SJSA1 (cell line): ENCODE data around the gene ANXA6. TPM values are rescaled to one million over a fixed set of nuclear protein-coding genes. Genes with fewer than 3 reads are reported as not detected.

ENCODE experiments used
- DNase-seq, 2 experiments: peaks; one replicate each; pipeline ENCODE4 v3.0.0-alpha.2; 2015 to 2020; ENCODE audit warnings: low spot score in 2 of 2, low read depth in 1 of 2
- H3K27ac ChIP-seq: fragments of 250-450 bp; sonication (Bioruptor Pico); 2 replicates; pipeline ENCODE4 v1.5.1; 2020; ENCODE audit warnings: mild to moderate bottlenecking, moderate library complexity
- H3K27me3 ChIP-seq: fragments of 250-450 bp; sonication (Bioruptor Pico); replicated peaks from 2 replicates; pipeline ENCODE4 v1.5.1; 2020; ENCODE audit warnings: mild to moderate bottlenecking, moderate library complexity
- H3K36me3 ChIP-seq: fragments of 250-450 bp; sonication (Bioruptor Pico); 2 replicates; pipeline ENCODE4 v1.5.1; 2020; ENCODE audit warnings: mild to moderate bottlenecking
- H3K4me1 ChIP-seq: fragments of 250-450 bp; sonication (Bioruptor Pico); replicated peaks from 2 replicates; pipeline ENCODE4 v1.6.1; 2021; ENCODE audit warnings: mild to moderate bottlenecking
- H3K4me3 ChIP-seq: fragments of 250-450 bp; sonication (Bioruptor Pico); 2 replicates; pipeline ENCODE4 v1.5.1; 2020; ENCODE audit warnings: mild to moderate bottlenecking
- H3K9me3 ChIP-seq: fragments of 250-450 bp; sonication (Bioruptor Pico); replicated peaks from 2 replicates; pipeline ENCODE4 v1.5.1; 2020; ENCODE audit warnings: mild to moderate bottlenecking
- total RNA-seq: library from RNA; depleted of rRNA; stranded (reverse); fragments of >200 nt; shearing (Covaris generic); gene quantifications from 2 replicates; pipeline ENCODE4 v1.2.3, GENCODE V29; 2014; rRNA removed

Gene ANXA6
- total RNA-seq, 1 experiment from 2014 or later = 616 TPM

DNA sequence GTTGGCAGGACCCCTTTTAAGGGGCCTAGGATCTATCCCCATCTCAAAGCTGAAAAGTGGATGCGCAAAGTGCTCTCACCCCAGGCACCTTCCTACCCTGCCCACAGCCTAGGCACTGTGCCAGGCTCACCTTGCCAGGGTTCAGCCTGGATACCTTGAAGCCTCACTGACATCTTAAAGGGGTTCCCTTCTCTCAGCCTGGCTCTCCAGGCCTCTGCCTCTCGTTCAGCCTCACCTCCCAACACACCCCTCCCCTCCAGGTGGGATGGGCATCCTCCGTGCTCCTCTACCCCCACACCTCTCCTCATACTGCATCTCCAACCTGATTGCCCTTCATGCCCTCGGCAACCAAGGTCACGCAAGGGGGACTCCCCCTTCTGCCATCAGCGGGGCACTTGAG is 102.2 kb downstream of the ANXA6 start:
- Histone ChIP-seq H3K27ac (no peak overlapping the region), H3K36me3 (peaks cover 96% of the 10 kb centered on the region), H3K9me3 (no peaks in the 10 kb centered on the region), H3K4me1 (peaks cover 24% of the 10 kb centered on the region), H3K27me3 (no peaks in the 10 kb centered on the region), H3K4me3 (no peak overlapping the region)
- no peak for DNase-seq

DNA sequence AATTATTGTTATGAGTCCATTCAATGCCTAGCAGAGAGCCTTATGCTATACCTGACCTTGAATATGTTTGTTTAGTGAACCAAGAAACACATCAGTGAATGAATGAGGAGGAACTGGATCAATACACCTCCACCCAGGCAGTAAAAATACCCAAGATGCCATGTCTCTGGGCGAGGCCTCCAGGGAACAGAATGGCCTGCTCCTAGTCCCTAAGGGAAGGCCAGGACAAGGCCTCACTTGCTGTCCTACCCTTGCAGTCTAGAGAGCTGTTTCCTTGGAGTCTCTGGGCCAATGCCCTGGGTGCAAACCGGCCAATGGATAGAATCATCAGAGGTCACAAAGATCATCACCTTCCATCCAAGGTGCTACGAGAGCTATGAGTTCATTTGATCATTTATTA is 102.9 kb downstream of the ANXA6 start:
- H3K9me3 ChIP-seq = no peaks in the 10 kb centered on the region
- no peaks in the 10 kb centered on the region for H3K27me3 ChIP-seq
- H3K27ac ChIP-seq = no peak overlapping the region
- H3K4me1 ChIP-seq = peaks cover 19% of the 10 kb centered on the region
- peaks cover 96% of the 10 kb centered on the region for H3K36me3 ChIP-seq
- DNase-seq = no peak
- no peak overlapping the region for H3K4me3 ChIP-seq

DNA sequence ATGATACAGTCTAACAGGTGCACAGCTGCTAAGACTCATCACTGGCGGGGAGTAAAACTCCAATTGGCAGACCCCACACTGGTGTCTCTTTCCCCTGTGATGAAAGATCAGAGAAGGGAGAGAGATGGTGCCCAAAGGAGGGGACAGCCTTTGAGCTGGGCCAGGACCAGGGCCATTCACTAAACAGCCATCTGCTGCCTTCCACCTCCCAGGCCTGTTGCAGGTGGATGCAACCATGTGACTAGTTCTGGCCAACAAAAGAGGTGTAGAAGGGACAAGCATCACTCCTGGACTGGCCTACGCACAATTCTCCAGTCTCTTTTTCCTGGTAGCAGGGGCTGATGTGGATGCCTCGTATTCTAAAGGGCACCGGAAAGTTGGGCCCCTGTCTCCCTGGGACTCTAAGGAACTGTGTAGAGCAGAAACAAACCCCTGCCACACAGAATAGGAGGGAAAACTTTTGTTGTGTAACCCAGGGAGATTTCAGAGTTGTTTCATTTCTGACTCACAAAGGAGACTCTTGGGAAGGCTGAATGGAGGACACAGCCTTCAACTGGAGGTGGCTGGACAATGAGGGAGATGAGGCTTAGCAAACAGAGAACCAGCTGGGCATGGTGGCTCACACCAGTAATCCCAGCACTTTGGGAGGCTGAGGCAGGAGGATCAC is 103.7 kb downstream of the ANXA6 start:
- DNase-seq = no peak
- Histone ChIP-seq H3K27me3 (no peaks in the 10 kb centered on the region), H3K4me3 (no peak overlapping the region), H3K9me3 (no peaks in the 10 kb centered on the region), H3K4me1 (peaks cover 19% of the 10 kb centered on the region), H3K36me3 (peaks cover 96% of the 10 kb centered on the region), H3K27ac (no peak overlapping the region)

DNA sequence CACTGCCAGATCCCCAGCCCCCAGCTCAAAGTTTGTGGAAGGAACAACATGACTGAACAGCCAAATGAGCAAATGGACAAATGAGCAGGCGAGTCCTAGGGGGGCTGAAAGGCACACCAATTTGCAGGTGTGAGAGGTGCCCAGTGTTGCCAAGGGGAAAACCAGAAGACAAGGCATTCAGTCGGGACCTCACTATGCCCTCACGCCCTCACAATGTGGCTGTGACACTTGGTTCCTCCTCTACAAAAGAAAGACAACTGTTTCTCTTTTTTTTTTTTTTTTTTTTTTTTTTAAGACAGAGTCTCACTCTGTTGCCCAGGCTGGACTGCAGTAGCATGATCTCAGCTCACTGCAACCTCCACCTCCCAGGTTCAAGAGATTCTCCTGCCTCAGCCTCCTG is 104.7 kb downstream of the ANXA6 start:
- Histone ChIP-seq H3K36me3 (peaks cover 96% of the 10 kb centered on the region), H3K27me3 (no peaks in the 10 kb centered on the region), H3K4me1 (peaks cover 19% of the 10 kb centered on the region), H3K27ac (no peak overlapping the region), H3K4me3 (no peak overlapping the region), H3K9me3 (no peaks in the 10 kb centered on the region)
- DNase-seq = no peak

DNA sequence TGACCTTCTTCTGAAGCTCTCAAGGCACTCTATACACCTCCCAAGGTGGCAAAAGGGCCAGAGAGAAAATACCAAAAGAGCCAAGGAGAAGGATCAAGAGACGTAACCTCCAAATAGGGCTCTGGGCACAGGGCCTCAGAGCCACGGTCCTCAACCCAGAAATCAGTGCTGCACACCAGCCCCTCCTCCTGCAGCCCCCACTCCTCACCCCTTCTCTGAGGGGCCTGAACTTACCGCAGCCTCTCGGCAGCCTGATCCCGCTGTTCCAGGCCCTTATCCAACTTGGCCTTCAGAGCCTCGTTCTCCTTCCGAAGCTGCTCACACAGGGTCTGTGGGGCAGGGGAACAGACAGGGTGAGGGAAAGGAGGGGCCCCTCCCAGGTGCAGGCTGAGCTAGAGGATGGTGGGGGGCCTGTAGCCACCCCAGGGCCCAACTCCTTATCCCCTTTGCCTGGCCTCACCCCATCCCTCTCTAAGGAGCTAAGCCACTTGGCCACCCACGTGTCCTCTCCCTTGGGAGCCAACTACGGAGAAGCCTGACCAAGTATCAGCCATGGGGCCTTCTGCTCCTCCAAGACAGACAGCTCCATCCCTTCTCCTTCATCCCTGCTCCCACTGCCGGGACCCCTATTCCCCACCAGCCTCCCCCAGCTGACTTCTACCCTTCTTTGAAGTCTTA is 105.5 kb downstream of the ANXA6 start:
- H3K27ac ChIP-seq = no peak overlapping the region
- peaks cover 96% of the 10 kb centered on the region for H3K36me3 ChIP-seq
- no peaks in the 10 kb centered on the region for H3K9me3 ChIP-seq
- no peak overlapping the region for H3K4me3 ChIP-seq
- no peaks in the 10 kb centered on the region for H3K27me3 ChIP-seq
- DNase-seq = no peak
- peaks cover 19% of the 10 kb centered on the region for H3K4me1 ChIP-seq

DNA sequence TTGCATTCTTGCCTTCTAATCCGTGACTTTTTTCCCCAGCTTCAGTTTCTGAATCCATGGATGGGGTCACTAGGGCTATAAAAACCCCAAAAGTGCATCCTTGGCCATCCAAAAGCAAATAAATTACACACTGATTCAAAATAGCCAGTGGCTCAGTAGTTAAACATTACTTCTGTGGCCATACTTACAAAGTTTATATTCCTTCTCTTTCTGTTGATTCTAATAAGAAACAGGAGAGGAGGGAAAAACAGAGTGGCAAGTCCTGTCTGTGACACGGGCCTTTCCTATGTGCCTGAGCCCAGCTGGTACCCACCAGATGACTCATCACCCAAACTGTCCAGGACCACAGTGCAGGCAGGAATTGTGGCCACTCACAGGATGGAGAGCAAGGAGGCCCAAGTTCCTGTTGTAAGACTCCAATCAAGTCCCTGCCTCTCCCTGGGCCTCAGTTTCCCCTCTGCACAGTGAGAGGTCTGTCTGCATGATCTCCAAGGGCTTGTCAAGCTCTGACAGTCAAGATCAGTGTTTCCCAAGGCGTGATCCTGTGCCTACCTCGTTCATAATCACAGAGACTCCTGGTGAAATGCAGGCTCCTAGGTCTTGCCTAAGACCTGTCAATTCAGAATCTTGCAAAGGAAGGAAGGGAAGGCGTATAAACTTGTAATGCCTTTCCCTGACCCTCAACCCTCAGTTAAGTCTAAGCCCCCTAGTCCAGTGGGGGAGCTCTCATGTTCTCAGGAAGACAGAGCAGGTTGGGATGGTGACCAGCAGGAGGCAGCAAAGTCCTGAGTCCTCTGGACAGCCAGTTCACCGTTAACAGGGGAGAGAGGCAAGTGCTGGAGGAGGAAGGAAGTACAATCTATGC is 106.3 kb downstream of the ANXA6 start:
- no peak overlapping the region for H3K4me3 ChIP-seq
- no peak overlapping the region for H3K27ac ChIP-seq
- peak; percentile 77 to 87 for DNase-seq
- no peaks in the 10 kb centered on the region for H3K27me3 ChIP-seq
- peaks cover 96% of the 10 kb centered on the region for H3K36me3 ChIP-seq
- peaks cover 19% of the 10 kb centered on the region for H3K4me1 ChIP-seq
- H3K9me3 ChIP-seq = no peaks in the 10 kb centered on the region

Other genes starting within 250 kb of the ANXA6 start
- gene GPX3, start 137.2 kb downstream of the ANXA6 start, total RNA-seq = 10.5 and 12.2 TPM in 2 replicates
- 263 and 296 TPM in 2 replicates for gene TNIP1, start 76.7 kb downstream of the ANXA6 start, total RNA-seq
- 0.03 and 0.39 TPM in 2 replicates for gene CCDC69, start 66.3 kb upstream of the ANXA6 start, total RNA-seq
- 16.7 and 27.4 TPM in 2 replicates for gene GM2A, start 95.4 kb upstream of the ANXA6 start, total RNA-seq
- gene SLC36A3, start 146.0 kb upstream of the ANXA6 start, total RNA-seq = not detected in 2 replicates
- gene SLC36A2, start 189.8 kb upstream of the ANXA6 start, total RNA-seq = not detected in 2 replicates